IMR-90 (cell line): Measurements from ENCODE around the gene SH3RF1.

Source experiments
- POLR2A ChIP-seq: IDR thresholded peaks from 2 replicates; pipeline ENCODE4 v1.6.1; 2012; ENCODE audit warnings: mild to moderate bottlenecking, low read depth, low read length
- SMC3 ChIP-seq: fragments of 150-350 bp; IDR thresholded peaks from 2 replicates; pipeline ENCODE4 v1.6.1; 2016; ENCODE audit warnings: low read depth, mild to moderate bottlenecking, antibody characterized with exemption, low read length, moderate library complexity

DNA sequence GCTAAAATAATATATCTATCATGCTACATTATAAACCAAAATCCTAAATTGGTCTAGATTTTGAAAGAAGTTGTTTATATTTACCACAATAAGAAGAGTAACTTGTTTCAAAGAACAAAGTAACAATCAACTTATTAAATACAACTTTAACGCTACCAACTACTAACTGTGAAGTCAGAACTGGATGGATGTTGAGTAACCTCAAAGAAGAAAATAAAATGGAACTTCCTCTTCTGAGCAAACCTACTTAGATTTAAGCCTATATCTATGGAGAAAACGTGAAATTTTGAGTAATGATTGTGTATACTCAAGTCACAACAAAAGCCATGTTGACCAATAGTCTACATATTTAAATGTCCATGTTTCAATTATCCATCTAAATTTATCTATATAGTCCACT is 25.7 kb downstream of the SH3RF1 start:
- TF ChIP-seq SMC3 (no peak), POLR2A (no peak)
